SHP77 (cell line): ENCODE data around the gene RBFOX1.

Experiments
- DNase-seq, 2 experiments: peaks; one replicate each; lab custom pipeline; 2025; lab: John Stamatoyannopoulos, UW

The RBFOX1 gene

DNA sequence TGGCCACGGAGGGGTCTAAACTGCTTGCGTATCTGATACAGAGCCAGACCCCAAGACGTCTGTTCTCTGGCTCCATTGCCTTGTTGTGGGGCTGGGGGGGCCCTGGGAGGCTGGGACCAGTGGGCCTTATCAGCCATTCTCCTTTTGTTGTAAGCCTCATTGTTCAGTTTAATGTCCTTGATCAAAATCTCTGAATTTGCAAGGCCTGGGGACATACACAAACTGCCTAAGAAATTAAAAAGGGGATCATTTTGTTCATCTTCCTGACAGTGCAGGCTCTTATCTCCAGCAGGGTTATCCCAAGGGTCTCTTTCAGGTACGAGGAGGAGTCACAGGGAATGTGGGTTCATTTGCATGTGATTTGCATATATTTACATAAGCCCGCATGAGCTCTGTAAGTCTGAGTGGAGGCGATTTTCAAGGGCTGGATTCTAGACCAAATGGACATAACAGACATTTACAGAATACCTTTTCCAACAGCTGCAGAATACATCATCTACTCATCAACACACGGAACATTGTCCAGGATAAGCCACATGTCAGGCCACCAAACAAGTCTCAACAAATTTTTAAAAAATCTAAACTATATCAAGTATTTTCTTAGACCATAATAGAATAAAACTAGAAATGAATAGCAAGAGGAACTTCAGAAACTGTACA lies 269.8 kb downstream of the RBFOX1 start:
- no peak for DNase-seq

DNA sequence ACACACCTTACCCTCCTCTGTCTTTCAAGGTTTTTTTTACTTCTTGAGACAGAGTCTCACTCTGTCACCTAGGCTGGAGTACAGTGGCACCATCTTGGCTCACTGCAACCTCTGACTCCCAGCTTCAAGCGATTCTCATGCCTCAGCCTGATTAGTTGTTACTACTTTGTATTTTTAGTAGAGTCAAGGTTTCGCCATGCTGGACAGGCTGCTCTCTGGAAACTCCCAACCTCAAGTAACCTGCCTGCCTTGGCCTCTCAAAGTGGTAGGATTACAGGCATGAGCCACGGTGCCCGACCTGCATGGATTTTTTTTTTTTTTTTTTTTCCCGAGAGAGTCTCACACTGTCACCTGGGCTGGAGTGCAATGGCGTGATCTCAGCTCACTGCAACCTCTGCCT lies 273.2 kb downstream of the RBFOX1 start:
- DNase-seq: no peak

DNA sequence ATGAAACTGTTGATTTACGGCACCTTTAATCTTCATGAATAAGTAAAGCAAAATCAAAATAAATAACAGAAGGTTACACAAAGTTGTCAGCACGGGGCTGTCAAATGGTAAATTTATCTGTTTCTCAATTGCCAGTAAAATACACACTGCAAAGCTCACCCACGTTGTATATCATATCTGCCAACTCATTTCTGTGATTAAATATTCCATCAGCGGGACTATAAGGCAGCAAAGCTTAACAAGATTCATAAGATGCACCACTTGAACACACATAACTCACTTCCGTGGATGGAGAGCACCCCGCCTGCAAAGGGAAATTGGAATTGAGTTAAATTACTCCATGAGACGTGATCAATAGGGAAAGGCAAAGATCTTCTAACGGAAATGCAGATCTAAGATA lies 280.0 kb downstream of the RBFOX1 start:
- DNase-seq: no peak

DNA sequence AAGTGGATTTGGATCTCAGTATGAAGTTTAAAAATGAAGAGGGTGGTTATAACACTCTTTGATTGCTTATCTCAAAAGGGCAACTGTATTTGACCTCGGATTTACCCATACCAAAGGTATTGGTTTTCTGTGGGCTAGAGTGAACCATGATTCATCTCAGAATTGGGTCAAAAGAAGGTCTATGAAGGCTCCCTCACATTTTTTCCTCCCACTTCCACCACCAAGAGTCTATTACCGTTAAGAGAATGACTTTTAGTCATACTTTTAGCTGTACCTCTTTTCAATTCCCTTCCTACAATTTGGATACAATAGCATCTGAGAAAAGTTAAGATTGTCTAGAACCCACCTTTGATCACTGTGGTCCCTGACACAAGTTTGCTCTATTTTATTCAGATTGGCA lies 280.9 kb downstream of the RBFOX1 start:
- DNase-seq: no peak

DNA sequence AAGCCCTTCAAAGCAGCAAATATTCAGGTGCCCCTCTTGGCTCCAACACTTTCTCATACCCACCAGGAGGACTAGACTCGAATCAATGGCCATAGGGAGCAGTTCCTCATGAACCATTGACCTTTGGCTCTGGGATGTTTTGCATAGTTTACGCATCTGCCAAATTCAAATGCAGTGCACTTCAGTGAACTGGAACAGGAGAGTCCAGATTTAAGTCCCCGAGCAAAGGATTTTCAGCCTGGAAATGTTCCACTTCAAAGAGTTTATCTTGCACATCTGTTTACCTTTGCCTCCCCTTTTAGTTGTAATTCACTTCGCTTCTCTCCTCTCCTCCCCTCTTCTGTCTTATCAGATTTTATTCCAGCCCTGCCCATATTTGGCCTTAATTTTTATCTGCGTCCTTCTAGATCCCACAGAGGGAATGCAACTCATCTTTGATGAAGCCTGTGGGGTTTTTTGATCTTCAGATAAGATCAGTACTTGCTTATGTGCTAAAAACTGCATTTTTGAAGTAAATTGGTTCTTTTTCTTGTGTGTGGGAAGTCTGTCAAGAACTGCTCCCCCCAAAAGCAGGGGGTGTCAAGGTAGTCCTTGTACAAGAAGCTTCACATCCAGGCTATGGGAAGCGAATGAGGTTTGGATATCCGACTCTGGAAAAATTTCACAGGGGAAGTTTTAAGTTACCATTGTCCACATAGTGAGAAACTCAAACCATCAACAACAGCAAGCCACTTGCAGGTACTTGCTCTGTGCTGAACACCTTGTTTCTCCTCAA lies 281.6 kb downstream of the RBFOX1 start:
- DNase-seq: no peak

DNA sequence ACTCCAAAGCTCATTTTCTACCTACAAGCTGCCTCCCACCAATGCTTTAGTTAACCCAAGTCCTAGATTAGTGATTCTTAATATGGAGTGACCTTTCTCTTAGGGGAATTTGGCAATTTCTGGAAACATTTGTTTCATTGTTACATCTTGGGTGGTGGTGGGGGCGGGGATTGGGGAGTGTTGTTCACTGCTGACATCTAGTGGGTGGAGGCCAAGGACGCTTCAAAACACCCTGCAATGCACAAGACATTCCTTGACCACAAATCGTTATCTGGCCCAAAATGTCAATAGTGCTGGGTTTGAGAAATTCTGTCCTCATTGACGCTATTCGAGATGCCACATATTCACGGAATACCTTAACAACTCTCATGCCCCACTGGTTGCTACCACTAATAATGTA lies 282.9 kb downstream of the RBFOX1 start:
- no peak for DNase-seq

DNA sequence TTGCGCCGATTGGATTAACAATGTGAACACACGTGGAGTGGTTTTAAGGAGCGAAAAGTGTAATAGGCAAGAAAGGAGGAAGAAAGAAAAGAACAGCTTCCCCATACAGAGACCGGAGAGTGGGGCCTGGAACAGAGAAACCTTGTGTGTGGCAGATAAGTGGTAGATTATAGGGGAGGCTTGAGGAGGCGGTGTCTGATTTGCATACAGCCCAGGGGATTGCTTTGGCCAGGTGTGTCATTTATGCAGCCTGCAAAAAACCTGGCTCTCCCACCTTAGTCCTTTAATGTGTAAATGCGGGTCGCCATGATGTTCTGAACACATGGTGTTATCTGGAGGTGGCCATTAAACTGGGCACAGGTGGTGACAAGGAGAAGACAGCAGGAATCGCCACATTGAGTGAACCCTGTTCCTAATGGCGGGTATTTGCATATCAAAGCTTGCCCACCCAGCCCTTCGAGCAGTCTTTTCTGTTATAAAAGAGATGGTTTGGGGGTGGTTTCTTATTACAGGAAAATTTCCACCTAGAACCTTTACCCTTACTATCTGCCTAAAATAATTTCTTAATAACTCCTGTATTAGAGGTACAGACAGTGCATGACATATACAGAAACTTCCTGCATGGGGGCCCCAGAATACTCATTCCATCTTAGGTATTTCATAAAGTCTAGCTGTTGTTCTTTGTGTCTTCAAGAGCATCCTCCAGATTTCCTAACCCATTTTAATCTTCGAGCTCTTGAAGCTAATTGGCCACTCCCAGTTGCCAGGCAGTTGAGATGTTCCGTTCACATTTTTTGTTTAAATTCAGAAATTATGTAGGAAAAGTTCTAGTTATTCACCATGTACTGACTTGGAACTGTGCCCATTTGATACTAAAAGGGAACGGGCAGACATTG lies 292.5 kb downstream of the RBFOX1 start:
- no peak for DNase-seq

DNA sequence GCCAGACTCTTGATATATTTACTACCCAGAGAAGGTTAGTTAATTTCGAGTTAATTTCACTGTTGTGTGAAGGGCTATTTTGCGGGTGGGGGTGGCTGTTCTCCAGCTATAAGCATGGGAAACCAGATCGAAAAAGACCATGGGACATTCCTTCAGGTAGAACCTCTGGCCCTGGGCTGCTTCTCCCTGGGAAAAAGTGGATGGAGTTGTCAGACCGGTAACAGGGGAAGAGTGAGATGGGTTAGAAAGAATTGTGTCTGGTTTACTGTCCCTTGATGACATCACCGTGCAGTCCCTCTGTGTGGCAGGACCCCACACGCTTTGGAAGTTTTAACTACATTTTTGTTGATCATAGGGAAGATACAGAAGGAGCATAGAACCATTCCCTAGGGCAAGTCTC lies 296.3 kb downstream of the RBFOX1 start:
- no peak for DNase-seq

DNA sequence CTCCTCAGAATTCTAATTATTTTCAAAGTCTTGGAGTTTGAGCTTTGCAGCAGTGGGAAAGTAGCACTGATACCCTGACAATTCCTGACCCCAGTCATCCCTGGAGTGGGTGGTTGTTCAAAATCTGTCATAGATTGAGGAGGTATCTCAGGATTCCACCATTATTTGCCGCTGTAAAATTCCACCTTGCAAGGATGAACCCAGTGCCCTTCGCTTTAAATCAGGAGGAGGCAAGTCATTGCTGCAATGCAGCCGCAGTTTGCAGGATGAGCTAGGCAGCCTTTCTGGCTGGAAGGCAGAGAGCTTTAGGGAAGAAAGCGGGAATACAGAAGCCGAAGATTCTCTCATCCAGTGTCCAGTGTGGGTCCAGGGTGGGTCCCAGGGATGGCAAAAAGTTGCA lies 296.9 kb downstream of the RBFOX1 start:
- no peak for DNase-seq

DNA sequence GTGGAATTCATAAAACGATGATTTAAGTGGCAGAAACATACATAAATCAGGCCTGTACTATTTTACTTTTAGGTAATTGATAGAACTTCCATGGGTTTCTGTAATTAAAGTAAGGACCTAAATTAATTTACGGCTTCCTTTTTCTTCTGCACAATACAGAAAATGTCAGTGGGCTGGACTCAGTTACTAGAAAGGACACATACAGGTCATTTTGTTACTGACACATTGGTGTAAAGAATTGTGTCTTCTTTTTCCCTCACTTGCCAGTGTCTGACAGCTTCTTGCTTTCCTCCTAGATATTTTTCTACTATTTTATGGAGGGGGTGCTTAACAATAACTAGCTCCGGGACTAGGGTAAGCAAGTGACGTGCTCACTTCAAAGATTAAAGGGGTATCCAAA lies 304.8 kb downstream of the RBFOX1 start:
- DNase-seq: no peak

DNA sequence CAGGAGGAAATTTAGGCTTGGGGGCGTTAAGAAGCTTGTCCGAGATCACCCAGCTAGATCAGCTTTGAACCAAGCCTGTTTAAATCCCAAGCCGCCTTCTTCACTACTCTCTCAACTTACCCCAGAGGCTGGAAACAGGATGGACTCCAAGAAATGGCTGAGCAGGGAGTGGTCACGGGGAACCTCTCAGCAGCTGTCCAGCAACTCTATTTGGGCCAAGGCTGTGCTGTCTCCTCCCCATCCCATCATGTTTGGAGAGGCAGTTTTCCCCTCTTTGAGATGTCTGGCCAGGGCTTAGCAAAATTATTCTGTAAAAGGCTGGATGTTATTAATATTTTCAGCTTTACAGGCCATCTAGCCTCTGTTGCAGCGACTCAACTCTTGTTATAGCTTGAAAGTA lies 305.7 kb downstream of the RBFOX1 start:
- DNase-seq: no peak

DNA sequence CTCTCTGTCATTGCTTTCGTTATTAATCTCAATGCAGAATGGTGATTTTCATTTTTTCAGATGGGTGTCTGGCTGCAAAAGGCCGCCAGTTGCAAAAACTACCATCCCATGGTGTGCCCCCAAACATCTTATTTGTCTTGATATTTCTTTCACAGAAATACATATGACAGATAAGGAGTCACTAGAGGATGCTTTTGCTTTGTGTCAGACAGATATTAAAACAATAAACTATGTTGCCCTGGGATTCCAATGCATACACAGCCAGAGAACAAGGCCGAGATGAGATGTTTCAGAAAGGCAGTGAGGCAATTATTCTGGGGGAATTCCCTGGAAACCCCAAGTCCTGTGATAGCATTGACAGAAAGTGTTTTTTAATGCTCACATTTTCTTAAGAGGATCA lies 307.7 kb downstream of the RBFOX1 start:
- no peak for DNase-seq

DNA sequence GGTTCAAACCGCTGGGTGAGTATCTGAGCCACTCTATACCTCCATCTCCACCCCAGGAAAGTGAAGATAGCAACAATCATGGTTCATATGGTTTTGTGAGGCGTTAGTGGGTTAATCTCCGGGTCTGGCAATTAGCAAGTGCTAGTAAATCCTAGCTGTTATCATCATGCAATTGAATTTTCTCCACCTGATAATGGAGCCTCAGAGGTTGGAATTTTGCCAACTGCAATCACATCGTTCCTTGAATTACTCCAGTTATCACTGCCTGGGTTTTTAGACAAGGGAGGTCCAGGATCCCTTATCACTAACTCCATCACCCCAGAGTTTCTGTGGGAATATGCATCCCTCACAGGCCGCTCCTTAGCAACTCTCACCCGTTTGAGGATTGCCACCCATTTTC lies 311.5 kb downstream of the RBFOX1 start:
- DNase-seq: no peak

DNA sequence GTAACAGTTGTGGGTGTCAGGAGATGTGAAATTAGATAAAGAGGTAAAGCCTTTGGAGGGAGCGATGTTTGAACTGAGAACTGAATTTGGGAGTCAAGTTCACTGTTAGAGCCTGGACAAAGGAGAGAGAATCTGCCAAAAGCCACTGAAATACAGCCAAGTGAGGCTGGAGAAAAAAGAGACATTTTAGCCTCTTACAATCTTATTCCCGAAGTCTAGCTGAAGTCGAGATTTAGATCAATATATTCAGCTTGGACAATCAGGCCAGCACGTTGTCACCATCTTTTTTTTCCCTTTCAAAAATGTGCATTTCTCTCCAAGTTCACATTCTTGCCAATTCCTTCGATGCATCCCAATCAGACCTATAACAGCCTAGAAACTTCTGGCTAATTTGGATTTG lies 312.2 kb downstream of the RBFOX1 start:
- DNase-seq: no peak

DNA sequence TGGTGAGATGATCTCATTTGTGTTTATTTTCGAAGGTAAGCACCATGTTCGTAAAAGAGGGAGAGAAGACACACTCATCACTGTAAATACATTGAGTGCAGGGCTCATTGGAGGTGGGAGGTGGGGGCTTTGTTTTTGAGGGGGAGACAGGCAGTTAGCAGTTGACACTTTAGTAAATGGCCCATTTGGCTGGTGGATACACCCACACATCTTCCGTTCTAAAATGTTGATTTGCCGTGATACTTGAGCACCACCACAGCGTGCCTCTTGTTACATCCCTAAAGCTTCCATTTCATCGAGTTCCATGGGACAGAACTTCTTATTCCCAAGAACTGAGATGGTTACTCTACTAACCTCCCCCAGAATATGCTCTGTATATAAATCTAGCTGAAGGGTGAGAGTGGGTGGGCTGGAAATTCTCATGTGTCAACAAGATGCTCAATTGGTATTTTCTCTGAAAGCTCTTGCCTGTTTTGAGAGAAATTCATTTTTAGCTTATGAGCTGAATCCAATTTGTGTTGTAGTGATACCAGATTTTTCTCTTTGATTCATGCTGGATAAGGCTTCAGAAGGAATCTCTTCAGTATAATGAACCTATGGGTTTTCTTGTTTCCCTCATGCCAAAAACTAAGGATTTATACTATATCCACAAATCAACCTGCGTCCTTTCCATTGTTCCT lies 314.3 kb downstream of the RBFOX1 start:
- DNase-seq: no peak

DNA sequence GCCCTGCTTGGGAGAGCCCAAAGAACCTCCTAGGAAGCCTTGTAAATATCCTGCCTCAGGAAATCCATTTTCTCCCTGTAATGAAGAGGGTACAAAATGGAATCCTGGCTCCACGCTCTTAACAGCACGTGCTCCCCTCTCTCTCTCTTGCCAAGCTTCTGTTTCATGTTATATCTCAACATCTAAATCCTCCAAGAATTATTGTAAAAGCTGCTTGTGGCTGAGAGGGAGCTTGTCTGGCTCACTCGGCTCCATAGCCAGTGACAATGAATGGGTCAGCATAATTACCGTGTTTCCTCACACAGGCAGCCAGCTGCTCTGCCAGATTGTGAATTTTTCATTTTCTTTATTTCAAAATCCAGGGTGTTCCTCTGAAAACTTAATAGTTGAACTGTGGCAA lies 317.8 kb downstream of the RBFOX1 start:
- DNase-seq: no peak

DNA sequence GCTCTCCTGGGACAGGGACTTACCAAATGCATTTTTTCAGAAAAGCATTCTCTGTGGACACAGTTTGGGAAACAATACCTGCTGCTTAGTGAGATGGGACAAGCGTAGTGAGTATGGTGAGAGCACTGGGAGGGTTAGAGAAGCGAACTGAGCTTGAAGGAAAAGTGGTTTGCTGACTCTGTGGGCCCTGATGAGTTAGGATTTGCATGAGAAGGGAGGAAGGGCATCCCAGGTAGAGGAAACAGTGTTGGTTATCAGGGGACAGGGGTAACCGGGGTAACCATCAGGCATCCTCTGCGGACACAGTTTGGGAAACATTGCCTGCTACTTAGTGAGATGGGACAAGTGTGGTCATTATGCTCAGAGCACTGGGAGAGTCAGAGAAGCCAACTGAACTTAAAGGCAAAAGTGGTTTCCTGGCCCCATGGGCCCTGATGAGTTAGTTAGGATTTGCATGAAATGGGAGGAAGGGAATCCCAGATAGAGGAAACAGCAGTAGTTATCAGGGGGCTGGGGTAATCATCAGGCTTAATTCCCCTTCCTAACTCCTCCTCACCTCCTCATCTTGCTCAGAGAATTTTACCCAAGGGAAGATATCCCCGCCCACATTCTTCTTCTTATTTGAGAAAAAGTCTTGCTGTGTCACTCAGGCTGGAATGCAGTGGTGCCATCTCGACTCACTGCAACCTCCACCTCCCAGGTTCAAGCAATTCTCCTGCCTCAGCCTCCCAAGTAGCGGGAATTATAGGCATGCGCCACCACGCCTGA lies 319.3 kb downstream of the RBFOX1 start:
- no peak for DNase-seq

DNA sequence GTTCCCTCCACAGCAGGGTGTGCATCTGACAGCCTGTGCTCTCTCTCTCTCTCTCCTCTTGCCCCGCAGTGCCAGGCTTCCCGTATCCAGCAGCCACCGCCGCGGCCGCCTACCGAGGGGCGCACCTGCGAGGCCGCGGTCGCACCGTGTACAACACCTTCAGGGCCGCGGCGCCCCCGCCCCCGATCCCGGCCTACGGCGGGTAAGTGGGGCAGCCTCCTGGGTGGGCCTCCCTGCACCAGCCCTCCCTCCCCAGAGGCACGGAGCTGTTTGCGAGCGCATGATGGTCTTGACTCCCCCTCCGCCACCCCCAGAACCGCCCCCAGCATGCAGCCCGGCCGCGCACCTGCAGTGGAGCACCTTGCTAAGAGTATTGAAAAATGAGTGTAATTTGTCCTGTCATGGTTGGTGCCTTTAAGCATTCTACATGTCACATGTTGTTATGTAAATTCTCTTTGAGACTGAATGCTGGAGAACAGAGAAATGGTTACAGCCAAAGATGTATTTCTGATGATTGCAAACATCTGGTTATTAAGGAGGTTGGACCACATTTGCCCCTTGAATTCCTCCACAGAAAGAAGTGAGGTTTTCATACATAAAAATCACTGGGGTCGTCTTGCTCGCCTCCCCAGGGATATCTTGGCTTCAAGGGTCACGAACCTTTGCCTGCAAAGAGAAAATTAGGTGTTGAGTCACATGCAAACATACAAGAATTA lies 321.3 kb downstream of the RBFOX1 start:
- DNase-seq: no peak

DNA sequence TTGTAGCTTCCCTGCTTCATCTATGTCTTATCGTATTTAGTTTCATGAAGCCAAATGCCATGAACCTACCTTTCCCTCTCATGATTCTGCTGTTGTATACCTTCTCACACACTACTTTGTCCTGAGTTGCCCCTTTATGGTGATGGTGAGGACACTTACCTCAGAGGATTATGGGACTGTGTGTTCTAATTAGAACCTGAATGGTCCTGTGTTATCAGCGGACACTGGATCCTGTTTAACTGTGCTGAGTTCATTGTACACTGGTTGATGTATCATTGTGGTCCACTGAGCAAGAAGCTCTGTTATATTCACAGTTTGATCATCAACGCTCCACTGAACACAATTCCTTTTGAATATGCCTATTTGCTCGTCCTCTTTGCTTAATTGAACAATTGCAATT lies 343.0 kb downstream of the RBFOX1 start:
- no peak for DNase-seq

DNA sequence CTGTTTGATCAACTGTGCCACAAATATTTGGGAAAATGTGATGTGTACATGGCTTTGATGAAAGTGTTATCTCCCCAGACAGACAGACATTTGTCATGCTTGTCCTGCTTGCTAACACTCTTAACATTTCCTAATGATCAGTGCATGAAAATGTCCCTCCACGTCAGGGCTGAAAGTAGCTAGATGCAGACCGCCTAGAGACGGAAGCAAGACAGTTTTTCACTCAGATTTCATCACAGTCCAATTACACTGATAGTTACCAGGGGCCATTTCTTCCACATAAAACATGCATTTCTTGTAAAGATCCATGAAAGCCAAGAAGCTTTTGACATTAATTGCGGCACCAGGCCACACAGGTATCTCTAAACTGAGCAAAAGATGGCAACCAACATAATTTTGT lies 347.7 kb downstream of the RBFOX1 start:
- no peak for DNase-seq

DNA sequence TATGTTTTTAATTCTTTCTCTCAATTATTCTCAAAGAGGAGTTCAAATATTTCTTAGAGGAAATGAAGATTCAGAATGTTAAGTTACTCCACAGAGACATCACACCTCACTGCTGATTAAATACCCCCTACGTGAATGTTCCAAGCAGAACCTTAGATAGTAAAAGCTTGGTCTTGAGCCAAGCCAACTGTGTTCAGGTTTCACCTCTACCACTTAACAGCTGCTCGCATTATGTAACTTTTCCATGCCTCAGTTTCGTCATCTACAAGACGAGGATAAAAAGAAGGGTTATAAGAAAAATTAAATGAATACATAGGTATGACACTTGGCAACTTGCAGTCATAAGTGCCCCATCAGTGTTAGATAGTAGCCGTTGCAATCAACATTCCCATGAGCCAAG lies 356.2 kb downstream of the RBFOX1 start:
- DNase-seq: no peak
